ENCODE data around the gene SH3RF3.
A peak's percentile ranks its signal among the peaks of the same experiment; 100 is the strongest.

SH3RF3 gene

GRCh38 chr2:109295070-109295780 is 166.2 kb downstream of the SH3RF3 start:
- H3K36me3 ChIP-seq (ENCODE audit: control insufficient read depth in 1 of 2, insufficient read depth in 2 of 2, low read length in 2 of 2) = no peaks in the 10 kb centered on the region
- H2BK120ac ChIP-seq (ENCODE audit: insufficient read depth, low read length, poor library complexity) = no peak overlapping the region
- no peak overlapping the region for H3K14ac ChIP-seq (ENCODE audit: low read length)
- no peaks in the 10 kb centered on the region for H3K79me2 ChIP-seq (ENCODE audit: control insufficient read depth, insufficient read depth, low read length, poor library complexity)
- H4K12ac ChIP-seq (ENCODE audit: low read depth, low read length) = no peak overlapping the region
- H3K27me3 ChIP-seq (ENCODE audit: insufficient read depth, low read length) = no peaks in the 10 kb centered on the region
- H3K4ac ChIP-seq (ENCODE audit: low read depth, low read length) = no peak overlapping the region
- no peak overlapping the region for H3K18ac ChIP-seq (ENCODE audit: low read length)
- H3K4me3 ChIP-seq (ENCODE audit: low read depth, low read length) = no peak overlapping the region
- no peak for DNase-seq
- WGBS (ENCODE audit: extremely low coverage, insufficient coverage, insufficient read length) = no CpG with 5 or more reads among the region's 11 CpGs
- no peaks in the 10 kb centered on the region for H3K4me1 ChIP-seq (ENCODE audit: control insufficient read depth in 1 of 2, insufficient read depth in 2 of 2, low read length in 2 of 2)
- no peak overlapping the region for H2AK5ac ChIP-seq (ENCODE audit: low read length)
- no peak overlapping the region for H4K8ac ChIP-seq (ENCODE audit: low read depth, low read length)
- H3K79me1 ChIP-seq (ENCODE audit: low read length) = no peaks in the 10 kb centered on the region
- no peak overlapping the region for H4K91ac ChIP-seq (ENCODE audit: low read depth, low read length)
- H2BK5ac ChIP-seq (ENCODE audit: low read depth, low read length, poor library complexity) = no peak overlapping the region
- no peak overlapping the region for H3K4me2 ChIP-seq (ENCODE audit: low read length)
- H3K9ac ChIP-seq (ENCODE audit: low read length) = no peak overlapping the region
- no peak overlapping the region for H2AFZ ChIP-seq (ENCODE audit: insufficient read depth, low read length, poor library complexity)
- H3K27ac ChIP-seq (ENCODE audit: low read depth, low read length) = no peak overlapping the region
- no peak overlapping the region for H2BK12ac ChIP-seq (ENCODE audit: low read length)
- no peak overlapping the region for H3K23ac ChIP-seq (ENCODE audit: low read length)
- H3K9me3 ChIP-seq (ENCODE audit: insufficient read depth, low read depth, low read length) = peaks cover 6% of the 10 kb centered on the region

GRCh38 chr2:109295781-109296117 is 166.7 kb downstream of the SH3RF3 start:
- Histone ChIP-seq H4K8ac (ENCODE audit: low read depth, low read length) (no peak overlapping the region), H3K9ac (ENCODE audit: low read length) (no peak overlapping the region), H3K23ac (ENCODE audit: low read length) (no peak overlapping the region), H2BK12ac (ENCODE audit: low read length) (no peak overlapping the region), H3K14ac (ENCODE audit: low read length) (no peak overlapping the region), H3K4me2 (ENCODE audit: low read length) (no peak overlapping the region), H3K4me3 (ENCODE audit: low read depth, low read length) (no peak overlapping the region), H2AFZ (ENCODE audit: insufficient read depth, low read length, poor library complexity) (no peak overlapping the region), H3K18ac (ENCODE audit: low read length) (no peak overlapping the region), H2AK5ac (ENCODE audit: low read length) (no peak overlapping the region), H2BK5ac (ENCODE audit: low read depth, low read length, poor library complexity) (no peak overlapping the region), H3K27ac (ENCODE audit: low read depth, low read length) (no peak overlapping the region), H3K4ac (ENCODE audit: low read depth, low read length) (no peak overlapping the region), H3K36me3 (ENCODE audit: control insufficient read depth in 1 of 2, insufficient read depth in 2 of 2, low read length in 2 of 2) (no peaks in the 10 kb centered on the region), H3K79me1 (ENCODE audit: low read length) (no peaks in the 10 kb centered on the region), H3K79me2 (ENCODE audit: control insufficient read depth, insufficient read depth, low read length, poor library complexity) (no peaks in the 10 kb centered on the region), H3K9me3 (ENCODE audit: insufficient read depth, low read depth, low read length) (peaks cover 6% of the 10 kb centered on the region), H3K27me3 (ENCODE audit: insufficient read depth, low read length) (no peaks in the 10 kb centered on the region), H4K12ac (ENCODE audit: low read depth, low read length) (no peak overlapping the region), H4K91ac (ENCODE audit: low read depth, low read length) (no peak overlapping the region), H3K4me1 (ENCODE audit: control insufficient read depth in 1 of 2, insufficient read depth in 2 of 2, low read length in 2 of 2) (no peaks in the 10 kb centered on the region), H2BK120ac (ENCODE audit: insufficient read depth, low read length, poor library complexity) (no peak overlapping the region)
- no peak for DNase-seq
- no CpG with 5 or more reads among the region's 4 CpGs for WGBS (ENCODE audit: extremely low coverage, insufficient coverage, insufficient read length)

- no CpG with 5 or more reads among the region's 11 CpGs for WGBS (ENCODE audit: extremely low coverage, insufficient coverage, insufficient read length)
- no peak overlapping the region for H3K4ac ChIP-seq (ENCODE audit: low read depth, low read length)
- no peaks in the 10 kb centered on the region for H3K36me3 ChIP-seq (ENCODE audit: control insufficient read depth in 1 of 2, insufficient read depth in 2 of 2, low read length in 2 of 2)
- H3K27me3 ChIP-seq (ENCODE audit: insufficient read depth, low read length) = no peaks in the 10 kb centered on the region
- H3K4me1 ChIP-seq (ENCODE audit: control insufficient read depth in 1 of 2, insufficient read depth in 2 of 2, low read length in 2 of 2) = no peaks in the 10 kb centered on the region
- no peak overlapping the region for H3K18ac ChIP-seq (ENCODE audit: low read length)
- DNase-seq = no peak
- H3K9ac ChIP-seq (ENCODE audit: low read length) = no peak overlapping the region
- no peak overlapping the region for H2AFZ ChIP-seq (ENCODE audit: insufficient read depth, low read length, poor library complexity)
- H3K79me1 ChIP-seq (ENCODE audit: low read length) = no peaks in the 10 kb centered on the region
- no peak overlapping the region for H3K14ac ChIP-seq (ENCODE audit: low read length)
- H3K23ac ChIP-seq (ENCODE audit: low read length) = no peak overlapping the region
- peak overlapping the region; percentile 20 for H3K4me3 ChIP-seq (ENCODE audit: low read depth, low read length)
- H2BK5ac ChIP-seq (ENCODE audit: low read depth, low read length, poor library complexity) = no peak overlapping the region
- H2BK120ac ChIP-seq (ENCODE audit: insufficient read depth, low read length, poor library complexity) = no peak overlapping the region
- no peak overlapping the region for H4K8ac ChIP-seq (ENCODE audit: low read depth, low read length)
- H4K91ac ChIP-seq (ENCODE audit: low read depth, low read length) = no peak overlapping the region
- no peaks in the 10 kb centered on the region for H3K79me2 ChIP-seq (ENCODE audit: control insufficient read depth, insufficient read depth, low read length, poor library complexity)
- peaks cover 6% of the 10 kb centered on the region for H3K9me3 ChIP-seq (ENCODE audit: insufficient read depth, low read depth, low read length)
- H2BK12ac ChIP-seq (ENCODE audit: low read length) = no peak overlapping the region
- H3K4me2 ChIP-seq (ENCODE audit: low read length) = no peak overlapping the region
- no peak overlapping the region for H4K12ac ChIP-seq (ENCODE audit: low read depth, low read length)
- no peak overlapping the region for H2AK5ac ChIP-seq (ENCODE audit: low read length)
- no peak overlapping the region for H3K27ac ChIP-seq (ENCODE audit: low read depth, low read length)
Measured at GRCh38 chr2:109297566-109298490, 168.8 kb downstream of the SH3RF3 start.

GRCh38 chr2:109298851-109299250 is 169.8 kb downstream of the SH3RF3 start:
- Histone ChIP-seq H3K36me3 (ENCODE audit: control insufficient read depth in 1 of 2, insufficient read depth in 2 of 2, low read length in 2 of 2) (no peaks in the 10 kb centered on the region), H2BK120ac (ENCODE audit: insufficient read depth, low read length, poor library complexity) (no peak overlapping the region), H3K4ac (ENCODE audit: low read depth, low read length) (no peak overlapping the region), H3K4me3 (ENCODE audit: low read depth, low read length) (no peak overlapping the region), H2AK5ac (ENCODE audit: low read length) (no peak overlapping the region), H3K9ac (ENCODE audit: low read length) (no peak overlapping the region), H3K4me1 (ENCODE audit: control insufficient read depth in 1 of 2, insufficient read depth in 2 of 2, low read length in 2 of 2) (no peaks in the 10 kb centered on the region), H3K79me1 (ENCODE audit: low read length) (no peaks in the 10 kb centered on the region), H4K12ac (ENCODE audit: low read depth, low read length) (no peak overlapping the region), H4K91ac (ENCODE audit: low read depth, low read length) (no peak overlapping the region), H3K27ac (ENCODE audit: low read depth, low read length) (no peak overlapping the region), H2BK5ac (ENCODE audit: low read depth, low read length, poor library complexity) (no peak overlapping the region), H3K18ac (ENCODE audit: low read length) (no peak overlapping the region), H4K8ac (ENCODE audit: low read depth, low read length) (no peak overlapping the region), H3K79me2 (ENCODE audit: control insufficient read depth, insufficient read depth, low read length, poor library complexity) (no peaks in the 10 kb centered on the region), H3K4me2 (ENCODE audit: low read length) (no peak overlapping the region), H2AFZ (ENCODE audit: insufficient read depth, low read length, poor library complexity) (no peak overlapping the region), H2BK12ac (ENCODE audit: low read length) (no peak overlapping the region), H3K27me3 (ENCODE audit: insufficient read depth, low read length) (no peaks in the 10 kb centered on the region), H3K23ac (ENCODE audit: low read length) (no peak overlapping the region), H3K9me3 (ENCODE audit: insufficient read depth, low read depth, low read length) (peaks cover 6% of the 10 kb centered on the region), H3K14ac (ENCODE audit: low read length) (no peak overlapping the region)
- no peak for DNase-seq
- WGBS (ENCODE audit: extremely low coverage, insufficient coverage, insufficient read length) = no CpG with 5 or more reads among the region's 6 CpGs

All from trophoblast cell (in vitro differentiated cells and primary cell).